ENCODE data around the gene MYO1D. TPM values are rescaled to one million over a fixed set of nuclear protein-coding genes. Genes with fewer than 3 reads are reported as not detected.

The MYO1D gene
- total RNA-seq, 1 experiment from 2014 or later: 35.7 TPM

DNA sequence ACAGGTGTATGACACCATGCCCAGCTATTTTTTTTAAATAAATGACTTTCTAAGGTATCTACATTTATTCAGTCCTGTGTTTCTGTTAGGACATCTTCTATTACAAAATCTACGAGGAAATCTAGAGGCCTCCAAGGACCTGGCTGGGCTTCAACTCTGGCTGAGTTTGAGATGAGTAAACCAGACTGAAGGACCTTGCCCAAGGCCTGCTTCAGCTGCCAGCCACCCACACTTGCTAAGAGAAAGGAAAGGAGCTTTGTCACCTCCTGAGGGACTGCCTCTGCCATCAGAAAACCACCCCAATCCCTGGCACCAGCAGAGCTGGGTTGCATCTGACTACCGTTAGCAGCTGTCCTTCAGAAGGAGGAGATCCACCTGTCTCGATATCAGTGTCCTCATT lies 1.3 kb upstream of the MYO1D start:
- TF ChIP-seq EZH2 (IDR thresholded peaks at IDR 0.05) (no peak), SRF (IDR thresholded peaks at IDR 0.05; ENCODE audit: low read depth) (no peak), RAD21 (IDR thresholded peaks at IDR 0.05; ENCODE audit: low read depth) (no peak), FOSL1 (IDR thresholded peaks at IDR 0.05; ENCODE audit: low read depth) (no peak), JUND (IDR thresholded peaks at IDR 0.05) (no peak), TCF7L2 (IDR thresholded peaks at IDR 0.05; ENCODE audit: borderline replicate concordance, extremely low read depth, insufficient read depth, insufficient read length) (no peak), YY1 (IDR thresholded peaks at IDR 0.05; ENCODE audit: extremely low read depth, insufficient replicate concordance, low read depth, low read length) (no peak), EGR1 (IDR thresholded peaks at IDR 0.05; ENCODE audit: low read depth) (no peak), ELF1 (IDR thresholded peaks at IDR 0.05; ENCODE audit: borderline replicate concordance, low read depth) (no peak), SP1 (IDR thresholded peaks at IDR 0.05; ENCODE audit: low read depth) (no peak), POLR2AphosphoS5 (IDR thresholded peaks at IDR 0.05; ENCODE audit: low read depth, low read length) (no peak), EZH2phosphoT487 (IDR thresholded peaks at IDR 0.05; ENCODE audit: borderline replicate concordance) (no peak), POLR2A (IDR thresholded peaks at IDR 0.05; ENCODE audit: borderline replicate concordance, extremely low read depth, insufficient read depth, insufficient read length) (no peak), CEBPB (IDR thresholded peaks at IDR 0.05; ENCODE audit: low read depth) (no peak), ZNF274 (IDR thresholded peaks at IDR 0.05; ENCODE audit: low read depth, low read length) (no peak), SIN3A (IDR thresholded peaks at IDR 0.05; ENCODE audit: low read depth) (no peak)
- TF ChIP-seq, protein P1, sequence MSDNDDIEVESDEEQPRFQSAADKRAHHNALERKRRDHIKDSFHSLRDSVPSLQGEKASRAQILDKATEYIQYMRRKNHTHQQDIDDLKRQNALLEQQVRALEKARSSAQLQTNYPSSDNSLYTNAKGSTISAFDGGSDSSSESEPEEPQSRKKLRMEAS (IDR thresholded peaks at IDR 0.05): no peak
- TF ChIP-seq, protein P2, sequence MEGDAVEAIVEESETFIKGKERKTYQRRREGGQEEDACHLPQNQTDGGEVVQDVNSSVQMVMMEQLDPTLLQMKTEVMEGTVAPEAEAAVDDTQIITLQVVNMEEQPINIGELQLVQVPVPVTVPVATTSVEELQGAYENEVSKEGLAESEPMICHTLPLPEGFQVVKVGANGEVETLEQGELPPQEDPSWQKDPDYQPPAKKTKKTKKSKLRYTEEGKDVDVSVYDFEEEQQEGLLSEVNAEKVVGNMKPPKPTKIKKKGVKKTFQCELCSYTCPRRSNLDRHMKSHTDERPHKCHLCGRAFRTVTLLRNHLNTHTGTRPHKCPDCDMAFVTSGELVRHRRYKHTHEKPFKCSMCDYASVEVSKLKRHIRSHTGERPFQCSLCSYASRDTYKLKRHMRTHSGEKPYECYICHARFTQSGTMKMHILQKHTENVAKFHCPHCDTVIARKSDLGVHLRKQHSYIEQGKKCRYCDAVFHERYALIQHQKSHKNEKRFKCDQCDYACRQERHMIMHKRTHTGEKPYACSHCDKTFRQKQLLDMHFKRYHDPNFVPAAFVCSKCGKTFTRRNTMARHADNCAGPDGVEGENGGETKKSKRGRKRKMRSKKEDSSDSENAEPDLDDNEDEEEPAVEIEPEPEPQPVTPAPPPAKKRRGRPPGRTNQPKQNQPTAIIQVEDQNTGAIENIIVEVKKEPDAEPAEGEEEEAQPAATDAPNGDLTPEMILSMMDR (IDR thresholded peaks at IDR 0.05 in 2 of 3, conservative IDR thresholded peaks at IDR 0.05 in 1 of 3; ENCODE audit: borderline replicate concordance in 1 of 3, insufficient read depth in 1 of 3, low read depth in 2 of 3, low read length in 2 of 3): no peak
- TF ChIP-seq, protein P3, sequence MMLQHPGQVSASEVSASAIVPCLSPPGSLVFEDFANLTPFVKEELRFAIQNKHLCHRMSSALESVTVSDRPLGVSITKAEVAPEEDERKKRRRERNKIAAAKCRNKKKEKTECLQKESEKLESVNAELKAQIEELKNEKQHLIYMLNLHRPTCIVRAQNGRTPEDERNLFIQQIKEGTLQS (IDR thresholded peaks at IDR 0.05): no peak
- TF ChIP-seq, protein P4, sequence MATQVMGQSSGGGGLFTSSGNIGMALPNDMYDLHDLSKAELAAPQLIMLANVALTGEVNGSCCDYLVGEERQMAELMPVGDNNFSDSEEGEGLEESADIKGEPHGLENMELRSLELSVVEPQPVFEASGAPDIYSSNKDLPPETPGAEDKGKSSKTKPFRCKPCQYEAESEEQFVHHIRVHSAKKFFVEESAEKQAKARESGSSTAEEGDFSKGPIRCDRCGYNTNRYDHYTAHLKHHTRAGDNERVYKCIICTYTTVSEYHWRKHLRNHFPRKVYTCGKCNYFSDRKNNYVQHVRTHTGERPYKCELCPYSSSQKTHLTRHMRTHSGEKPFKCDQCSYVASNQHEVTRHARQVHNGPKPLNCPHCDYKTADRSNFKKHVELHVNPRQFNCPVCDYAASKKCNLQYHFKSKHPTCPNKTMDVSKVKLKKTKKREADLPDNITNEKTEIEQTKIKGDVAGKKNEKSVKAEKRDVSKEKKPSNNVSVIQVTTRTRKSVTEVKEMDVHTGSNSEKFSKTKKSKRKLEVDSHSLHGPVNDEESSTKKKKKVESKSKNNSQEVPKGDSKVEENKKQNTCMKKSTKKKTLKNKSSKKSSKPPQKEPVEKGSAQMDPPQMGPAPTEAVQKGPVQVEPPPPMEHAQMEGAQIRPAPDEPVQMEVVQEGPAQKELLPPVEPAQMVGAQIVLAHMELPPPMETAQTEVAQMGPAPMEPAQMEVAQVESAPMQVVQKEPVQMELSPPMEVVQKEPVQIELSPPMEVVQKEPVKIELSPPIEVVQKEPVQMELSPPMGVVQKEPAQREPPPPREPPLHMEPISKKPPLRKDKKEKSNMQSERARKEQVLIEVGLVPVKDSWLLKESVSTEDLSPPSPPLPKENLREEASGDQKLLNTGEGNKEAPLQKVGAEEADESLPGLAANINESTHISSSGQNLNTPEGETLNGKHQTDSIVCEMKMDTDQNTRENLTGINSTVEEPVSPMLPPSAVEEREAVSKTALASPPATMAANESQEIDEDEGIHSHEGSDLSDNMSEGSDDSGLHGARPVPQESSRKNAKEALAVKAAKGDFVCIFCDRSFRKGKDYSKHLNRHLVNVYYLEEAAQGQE (IDR thresholded peaks at IDR 0.05; ENCODE audit: low read depth): no peak
- Histone ChIP-seq H3K36me3 (ENCODE audit: control insufficient read depth in 1 of 2, insufficient read depth in 2 of 2, low read length in 2 of 2) (no peaks in the 10 kb centered on the region), H3K9ac (ENCODE audit: low read length) (no peak overlapping the region), H3K79me2 (ENCODE audit: insufficient read depth, low read length) (peaks cover 5% of the 10 kb centered on the region; the same call in 1 of the 2 replicates), H3K4me3 (replicated peaks in 1 of 2; ENCODE audit: low read depth in 1 of 2, low read length in 2 of 2) (no peak overlapping the region), H3K27me3 (ENCODE audit: insufficient read depth, low read length) (no peaks in the 10 kb centered on the region), H3K4me2 (ENCODE audit: low read length) (no peak overlapping the region), H2AFZ (ENCODE audit: low read depth, low read length, poor library complexity, severe bottlenecking) (no peak overlapping the region), H3K9me3 (ENCODE audit: control insufficient read depth in 1 of 2, insufficient read depth in 1 of 2, low read depth in 1 of 2, low read length in 2 of 2) (no peaks in the 10 kb centered on the region), H4K20me1 (ENCODE audit: insufficient read depth) (no peaks in the 10 kb centered on the region), H3K9me2 (ENCODE audit: insufficient read depth) (no peaks in the 10 kb centered on the region), H3K27ac (ENCODE audit: low read depth, low read length) (no peak overlapping the region), H3K4me1 (ENCODE audit: control insufficient read depth in 1 of 2, insufficient read depth in 2 of 2, low read length in 2 of 2) (peaks cover 8 to 15% of the 10 kb centered on the region in 2 experiments; a peak in 3 of 4 replicates)
- CTCF ChIA-PET: interaction anchor here (1.1 to 4.9 kb wide), 8 partner anchors 24 to 394 kb away, joined by 3 to 73 read pairs (median 9); no protein-coding TSS in a partner anchor
- no peak for DNase-seq (ENCODE audit: low read depth, low spot score)
- intact Hi-C loops (cut with micrococcal nuclease): loop anchor here (10.0 kb wide), 1 partner anchor 203 kb away; no protein-coding TSS in a partner anchor
- RAD21 ChIA-PET (ENCODE audit: low non-redundant PET in 1 of 2, low total read pairs in 2 of 2, uncharacterized antibody in 2 of 2, unreplicated experiment in 2 of 2): no interaction called here
- POLR2A ChIA-PET: no interaction called here
- BruUV-seq (replicated peaks): no TSS peak
- ATAC-seq: no peak

All from HCT116 (cell line).